Muscle of leg (tissue), 11 donors: ENCODE results near the gene ZNF57. TPM values are rescaled to one million over a fixed set of nuclear protein-coding genes. Genes with fewer than 3 reads are reported as not detected.
"Not testable (repeated sequence)": the region's sequence is repeated elsewhere in the genome, so short reads cannot be mapped to it uniquely, and the experiment has no call there.

ENCODE experiments used
- DNase-seq: peaks from one replicate; pipeline ENCODE4 v3.0.0; 2013
- H3K27ac ChIP-seq: one replicate; pipeline ENCODE4 v1.5.1; 2013; ENCODE audit warnings: mild to moderate bottlenecking, low read length, control low read depth
- H3K27me3 ChIP-seq: one replicate; pipeline ENCODE4 v1.6.1; 2013; ENCODE audit warnings: low read length; ENCODE audit not compliant: control insufficient read depth, insufficient read depth
- H3K36me3 ChIP-seq: one replicate; pipeline ENCODE4 v1.6.1; 2013; ENCODE audit warnings: low read length; ENCODE audit not compliant: control insufficient read depth, insufficient read depth
- H3K4me1 ChIP-seq: one replicate; pipeline ENCODE4 v1.6.1; 2013; ENCODE audit warnings: low read length; ENCODE audit not compliant: control insufficient read depth, insufficient read depth
- H3K4me3 ChIP-seq: one replicate; pipeline ENCODE4 v1.5.1; 2013; ENCODE audit warnings: low read length, control low read depth
- H3K9me3 ChIP-seq: replicated peaks from 2 replicates; pipeline ENCODE4 v1.6.1; 2013; ENCODE audit warnings: low read depth, low read length; ENCODE audit not compliant: control insufficient read depth
- WGBS: methylation state at CpG from one replicate; pipeline ENCODE4 v1.1.5; 2013; ENCODE audit warnings: missing lambda C conversion rate; ENCODE audit not compliant: insufficient coverage; 5-methylcytosine and 5-hydroxymethylcytosine counted together
- polyA plus RNA-seq, 8 donors: library from polyadenylated mRNA; unstranded; fragments of 120-200 nt; gene quantifications; one replicate each; pipeline versions ENCODE4 v1.2.1 to v1.2.3, GENCODE V29; 2013; ENCODE audit warnings: inconsistent platforms in 1 of 8, low replicate concordance in 1 of 8; ENCODE audit not compliant: insufficient read length in 8 of 8, insufficient read depth in 1 of 8
- total RNA-seq: library from RNA; stranded (reverse); fragments of 120-200 nt; gene quantifications from one replicate; pipeline ENCODE4 v1.2.4, GENCODE V29; 2013

ZNF57 gene
- total and polyA plus RNA-seq, 9 donors = 2.2 to 4.1 (median 3.5) TPM

- peak; percentile 100 for DNase-seq
- Histone ChIP-seq H3K4me3 (peak overlapping the region; percentile 82), H3K36me3 (peaks cover 2% of the 10 kb centered on the region), H3K27ac (peak overlapping the region; percentile 97), H3K9me3 (no peaks in the 10 kb centered on the region), H3K4me1 (peaks cover 9% of the 10 kb centered on the region), H3K27me3 (no peaks in the 10 kb centered on the region)
- under 1% methylated on average over 43 of the region's 53 CpGs for WGBS
These were observed 49.8 kb downstream of the ZNF57 start for GRCh38 chr19:2950286-2951124.

GRCh38 chr19:2952953-2953481, 52.3 kb downstream of the ZNF57 start:
- no peaks in the 10 kb centered on the region for H3K27me3 ChIP-seq
- H3K4me3 ChIP-seq = no peak overlapping the region
- WGBS = 72% methylated on average over 5 of the region's 9 CpGs
- no peak overlapping the region for H3K27ac ChIP-seq
- no peaks in the 10 kb centered on the region for H3K9me3 ChIP-seq
- no peak for DNase-seq
- peaks cover 9% of the 10 kb centered on the region for H3K4me1 ChIP-seq
- peaks cover 2% of the 10 kb centered on the region for H3K36me3 ChIP-seq

- H3K27me3 ChIP-seq = no peaks in the 10 kb centered on the region
- H3K9me3 ChIP-seq = no peaks in the 10 kb centered on the region
- no peak for DNase-seq
These were observed 56.4 kb downstream of the ZNF57 start for GRCh38 chr19:2957160-2957559.

GRCh38 chr19:2960120-2960519, 59.4 kb downstream of the ZNF57 start:
- no peaks in the 10 kb centered on the region for H3K9me3 ChIP-seq
- H3K4me3 ChIP-seq = no peak overlapping the region
- H3K27ac ChIP-seq = no peak overlapping the region
- no peaks in the 10 kb centered on the region for H3K36me3 ChIP-seq
- no peaks in the 10 kb centered on the region for H3K27me3 ChIP-seq
- 88% methylated on average over 10 of the region's 12 CpGs for WGBS
- DNase-seq = no peak
- peaks cover 3% of the 10 kb centered on the region for H3K4me1 ChIP-seq

More at GRCh38 chr19:2957160-2957559, 56.4 kb downstream of the ZNF57 start:
- WGBS = 100% methylated on average over 1 of the region's 5 CpGs
- H3K36me3 ChIP-seq = no peaks in the 10 kb centered on the region
- no peak overlapping the region for H3K4me3 ChIP-seq
- H3K4me1 ChIP-seq = peaks cover under 1% of the 10 kb centered on the region
- H3K27ac ChIP-seq = no peak overlapping the region

GRCh38 chr19:2962018-2962670, 61.4 kb downstream of the ZNF57 start:
- Histone ChIP-seq H3K4me3 (no peak overlapping the region), H3K27me3 (no peaks in the 10 kb centered on the region), H3K4me1 (peaks cover 9% of the 10 kb centered on the region), H3K36me3 (no peaks in the 10 kb centered on the region), H3K27ac (no peak overlapping the region), H3K9me3 (no peaks in the 10 kb centered on the region)
- WGBS = 22% methylated on average over 7 of the region's 17 CpGs
- peak; percentile 87 for DNase-seq

GRCh38 chr19:2963122-2963521, 62.4 kb downstream of the ZNF57 start:
- no peak for DNase-seq
- WGBS = 89% methylated on average over 3 of the region's 5 CpGs
- H3K4me1 ChIP-seq = peaks cover 9% of the 10 kb centered on the region
- H3K9me3 ChIP-seq = no peaks in the 10 kb centered on the region
- no peak overlapping the region for H3K27ac ChIP-seq
- H3K36me3 ChIP-seq = no peaks in the 10 kb centered on the region
- H3K27me3 ChIP-seq = no peaks in the 10 kb centered on the region
- no peak overlapping the region for H3K4me3 ChIP-seq

GRCh38 chr19:2963631-2964030, 62.9 kb downstream of the ZNF57 start:
- not testable (repeated sequence) for H3K4me1 ChIP-seq, H3K27me3 ChIP-seq, H3K9me3 ChIP-seq, H3K27ac ChIP-seq, H3K36me3 ChIP-seq, H3K4me3 ChIP-seq, DNase-seq
- whole genome bisulfite sequencing = 60% methylated on average over 2 of the region's 12 CpGs

GRCh38 chr19:2964874-2965273, 64.1 kb downstream of the ZNF57 start:
- 100% methylated on average over 3 of the region's 5 CpGs for WGBS
- no peaks in the 10 kb centered on the region for H3K36me3 ChIP-seq

GRCh38 chr19:2967972-2968371, 67.2 kb downstream of the ZNF57 start:
- Histone ChIP-seq H3K9me3 (no peaks in the 10 kb centered on the region), H3K27ac (no peak overlapping the region), H3K36me3 (no peaks in the 10 kb centered on the region), H3K27me3 (no peaks in the 10 kb centered on the region), H3K4me3 (no peak overlapping the region), H3K4me1 (peaks cover 34% of the 10 kb centered on the region)
- 73% methylated on average over 4 of the region's 8 CpGs for WGBS
- no peak for DNase-seq

More at GRCh38 chr19:2964874-2965273, 64.1 kb downstream of the ZNF57 start:
- Histone ChIP-seq H3K27me3 (no peaks in the 10 kb centered on the region), H3K27ac (no peak overlapping the region), H3K4me1 (peaks cover 17% of the 10 kb centered on the region), H3K4me3 (no peak overlapping the region), H3K9me3 (no peaks in the 10 kb centered on the region)
- DNase-seq = no peak
